GM10847 (cell line): ENCODE results near the gene ZNF580.

ENCODE experiments used
- POLR2A ChIP-seq: IDR thresholded peaks from 2 replicates; pipeline ENCODE4 v1.6.1; 2011; ENCODE audit not compliant: insufficient read length; ENCODE audit errors: extremely low read depth

Gene ZNF580

DNA sequence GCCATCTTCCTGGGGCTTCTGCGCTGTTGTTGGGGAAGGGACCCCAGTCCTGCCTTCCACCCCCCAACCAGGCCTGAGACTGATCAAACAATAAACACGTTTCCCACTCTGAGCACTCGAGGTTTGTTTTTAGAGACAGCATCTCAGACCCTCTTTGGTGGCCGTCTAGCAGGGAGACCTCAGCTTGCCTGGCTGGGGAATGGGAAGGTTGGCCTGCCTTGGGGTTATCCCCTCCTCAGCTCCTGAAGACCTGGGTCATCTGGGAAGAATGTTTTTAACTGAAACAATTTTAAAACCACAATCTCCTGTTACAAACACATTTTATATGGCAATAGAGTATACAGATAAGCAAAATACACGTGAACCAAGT, 4.7 kb downstream of the ZNF580 start:
- no peak for TF ChIP-seq POLR2A

DNA sequence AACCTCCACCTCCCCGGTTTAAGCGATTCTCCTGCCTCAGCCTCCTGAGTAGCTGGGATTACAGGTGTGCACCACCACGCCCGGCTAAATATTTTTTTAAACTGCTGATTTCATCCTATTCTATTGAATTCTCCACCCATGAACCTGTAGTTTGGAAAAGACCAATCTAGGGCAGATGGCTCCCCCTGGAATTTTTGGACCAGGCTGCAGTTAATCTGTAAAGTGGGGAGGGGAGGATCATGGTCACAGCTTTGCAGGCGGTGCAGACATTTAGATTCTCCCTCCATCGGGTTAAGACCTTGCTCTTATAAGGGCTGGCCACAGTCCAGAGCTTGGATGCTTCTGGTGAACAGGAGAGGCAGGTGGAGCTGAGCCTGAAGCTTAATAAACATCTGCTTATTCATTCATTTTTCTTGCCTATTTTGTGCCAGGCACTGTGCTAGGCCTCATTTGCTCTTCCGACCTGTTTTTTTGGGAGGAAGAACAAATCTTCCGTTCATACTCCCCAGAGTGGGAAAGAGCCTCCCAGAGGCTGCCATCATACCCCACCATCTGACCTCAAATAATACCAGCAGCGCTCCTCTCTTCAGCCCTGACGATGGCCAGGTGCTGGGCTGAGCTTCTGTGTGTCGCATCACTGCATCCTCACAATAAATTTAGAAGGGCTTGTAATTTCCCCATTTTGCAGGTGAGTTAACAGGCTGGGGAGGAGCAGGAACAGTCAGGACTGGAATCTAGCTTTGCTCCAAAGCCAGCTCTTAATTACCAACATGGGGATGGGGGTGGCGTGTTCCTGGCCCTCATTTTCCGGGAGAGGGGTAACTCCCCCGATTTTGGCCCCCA, 6.3 kb downstream of the ZNF580 start:
- no peak for TF ChIP-seq POLR2A

DNA sequence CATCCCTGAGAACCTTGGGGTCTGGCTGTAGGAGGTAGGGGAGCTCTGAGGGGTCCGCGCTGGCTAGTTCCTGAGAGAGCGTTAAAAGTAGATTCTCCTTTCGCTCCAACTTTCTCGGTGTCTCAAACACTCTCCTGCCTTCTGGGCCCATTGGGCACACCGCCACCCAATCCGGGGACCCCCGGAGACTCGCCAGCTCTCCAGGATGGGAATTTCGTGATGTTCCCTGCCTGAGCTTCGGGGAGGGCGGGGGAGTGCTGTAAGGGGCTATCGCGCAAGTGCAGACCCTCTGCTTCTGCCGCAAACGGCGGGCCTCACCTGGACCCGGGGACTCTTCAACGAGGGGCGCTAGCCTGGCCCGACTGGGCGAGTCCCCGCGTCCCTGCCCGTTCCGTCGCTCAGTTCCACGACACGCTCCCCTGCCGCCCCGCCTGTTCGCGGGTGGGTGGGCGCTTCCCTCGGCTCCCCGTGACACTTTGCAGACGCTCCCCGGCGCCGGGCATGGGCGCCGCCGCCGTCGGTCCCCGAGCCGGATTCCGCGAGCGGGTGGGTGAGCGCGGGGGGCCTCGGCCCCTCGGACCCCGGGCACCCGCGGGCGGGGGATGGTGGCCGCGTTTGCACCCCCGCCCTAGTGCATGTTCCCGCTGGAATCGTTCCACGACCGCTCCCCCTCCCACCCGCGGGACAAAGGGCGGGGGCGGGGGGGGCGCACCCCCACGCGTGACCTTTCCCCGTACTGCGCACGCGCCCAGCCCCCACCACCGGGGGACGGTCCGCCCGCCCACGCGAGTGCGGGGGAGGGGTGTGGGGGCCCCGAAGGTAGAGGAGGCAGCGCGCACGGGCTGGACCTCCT, 7.2 kb downstream of the ZNF580 start, which contains the start of gene CCDC106:
Gene CCDC106, plus strand, starts transcription at position 481 of the 853 bp plus-strand sequence. CDS start 835 bp downstream, outside the sequence.
- TF ChIP-seq POLR2A, result peak; percentile 5

DNA sequence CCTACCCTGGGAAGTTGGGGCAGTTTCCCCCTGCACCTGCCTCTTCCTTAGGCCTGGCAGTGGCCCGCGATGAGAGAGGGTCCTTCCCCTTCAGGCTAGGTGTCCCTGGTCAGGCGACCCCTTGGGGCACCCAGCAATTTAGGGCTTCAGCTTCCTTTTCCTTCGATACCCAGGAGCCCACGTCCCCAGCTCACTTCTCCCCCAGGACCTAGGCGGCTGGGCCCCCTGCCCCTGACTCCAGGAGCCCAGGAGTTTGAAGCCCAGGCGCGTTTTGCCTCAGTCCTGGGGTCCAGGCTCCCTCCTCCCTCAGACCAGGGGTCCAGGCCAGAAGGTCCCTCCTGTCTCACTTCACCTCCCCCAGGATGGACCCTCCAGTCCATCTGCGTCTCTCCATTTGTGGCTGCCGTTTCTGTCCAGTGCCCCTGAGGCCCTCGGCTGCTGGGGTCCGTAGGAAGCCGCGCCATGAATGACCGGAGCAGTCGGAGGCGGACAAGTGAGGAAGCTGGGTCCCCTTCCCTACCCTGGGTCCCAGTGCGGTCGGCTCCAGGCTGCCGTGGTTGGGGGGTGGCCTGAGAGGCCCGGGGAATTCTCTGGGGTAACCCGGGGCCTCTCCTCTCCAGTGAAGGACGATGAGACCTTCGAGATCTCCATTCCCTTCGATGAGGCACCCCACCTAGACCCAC, 7.9 kb downstream of the ZNF580 start:
- no peak for TF ChIP-seq POLR2A

DNA sequence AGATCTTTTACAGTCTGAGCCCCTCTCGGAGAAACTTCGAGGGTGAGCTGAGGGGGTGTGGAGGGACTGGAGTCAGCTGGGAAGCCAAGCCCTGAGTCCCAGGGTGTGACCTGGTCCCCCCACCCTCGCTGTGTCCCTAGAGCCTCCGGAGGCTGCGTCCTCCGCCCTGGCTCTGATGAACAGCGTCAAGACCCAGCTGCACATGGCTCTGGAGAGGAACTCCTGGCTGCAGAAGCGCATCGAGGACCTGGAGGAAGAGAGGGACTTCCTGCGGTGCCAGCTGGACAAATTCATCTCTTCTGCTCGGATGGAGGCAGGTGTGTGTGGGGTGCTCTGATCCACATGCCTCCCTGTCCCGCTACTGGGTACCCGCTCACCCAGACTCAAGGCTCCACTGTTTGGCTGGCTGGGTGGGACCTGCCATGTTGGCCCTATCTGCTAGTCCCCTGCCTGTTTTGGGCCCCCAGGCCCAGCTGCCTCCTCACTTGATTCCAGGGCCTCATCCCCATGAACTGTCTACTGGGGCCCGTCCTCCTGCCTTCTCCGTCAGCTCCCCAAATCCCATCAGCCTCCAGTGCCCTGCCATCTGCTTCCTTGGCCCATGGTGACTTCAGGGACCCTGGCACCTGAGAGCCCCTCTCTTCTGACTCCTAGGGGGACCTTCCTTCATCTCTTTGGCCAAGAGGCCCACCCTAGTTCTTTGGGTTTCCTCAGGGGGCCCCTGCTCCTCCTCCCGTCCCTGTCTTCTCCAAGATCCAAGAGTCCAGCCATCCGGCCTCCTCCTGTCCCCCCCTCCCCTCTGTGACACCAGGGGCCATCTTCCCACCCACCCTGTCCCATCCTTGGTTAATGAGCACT, 8.7 kb downstream of the ZNF580 start:
- TF ChIP-seq POLR2A, result no peak

GRCh38 chr19:55650126-55650557, 9.3 kb downstream of the ZNF580 start:
- TF ChIP-seq POLR2A, result no peak

- no peak for TF ChIP-seq POLR2A
Observed at GRCh38 chr19:55650602-55651230, 9.9 kb downstream of the ZNF580 start.

GRCh38 chr19:55651236-55651635, 10.4 kb downstream of the ZNF580 start:
- no peak for TF ChIP-seq POLR2A

DNA sequence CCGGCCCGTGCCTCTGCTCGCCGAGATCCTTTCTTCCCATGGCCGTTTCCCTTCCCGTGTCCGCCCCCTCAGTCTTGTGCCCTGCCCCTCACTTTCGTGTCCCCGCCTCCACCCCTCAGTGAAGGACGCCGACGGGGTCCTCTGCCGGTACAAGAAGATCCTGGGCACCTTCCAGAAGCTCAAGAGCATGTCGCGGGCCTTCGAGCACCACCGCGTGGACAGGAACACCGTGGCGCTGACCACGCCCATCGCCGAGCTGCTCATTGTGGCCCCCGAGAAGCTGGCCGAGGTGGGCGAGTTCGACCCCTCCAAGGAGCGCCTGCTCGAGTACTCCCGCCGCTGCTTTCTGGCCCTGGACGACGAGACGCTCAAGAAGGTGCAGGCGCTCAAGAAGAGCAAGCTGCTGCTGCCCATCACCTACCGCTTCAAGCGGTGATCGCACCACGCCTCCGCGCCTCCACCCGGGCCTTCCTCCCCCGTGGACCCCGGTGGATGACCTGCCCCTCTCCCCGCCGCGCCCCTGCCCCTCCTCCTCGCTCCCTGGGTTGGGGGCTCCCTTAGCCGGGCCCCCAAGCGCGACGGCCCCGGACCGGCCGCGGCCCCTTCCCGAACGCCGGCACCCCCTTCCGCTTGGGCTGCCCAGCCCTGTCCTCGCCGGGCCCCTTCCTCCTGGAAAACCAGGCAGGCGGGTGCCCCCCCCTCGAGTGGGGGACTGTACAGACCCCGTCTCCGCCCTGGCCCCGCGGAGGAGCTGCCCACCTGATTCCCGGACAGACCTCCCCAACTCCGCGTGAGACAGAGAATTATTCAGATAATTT, 11.7 kb downstream of the ZNF580 start:
- TF ChIP-seq POLR2A, result no peak

DNA sequence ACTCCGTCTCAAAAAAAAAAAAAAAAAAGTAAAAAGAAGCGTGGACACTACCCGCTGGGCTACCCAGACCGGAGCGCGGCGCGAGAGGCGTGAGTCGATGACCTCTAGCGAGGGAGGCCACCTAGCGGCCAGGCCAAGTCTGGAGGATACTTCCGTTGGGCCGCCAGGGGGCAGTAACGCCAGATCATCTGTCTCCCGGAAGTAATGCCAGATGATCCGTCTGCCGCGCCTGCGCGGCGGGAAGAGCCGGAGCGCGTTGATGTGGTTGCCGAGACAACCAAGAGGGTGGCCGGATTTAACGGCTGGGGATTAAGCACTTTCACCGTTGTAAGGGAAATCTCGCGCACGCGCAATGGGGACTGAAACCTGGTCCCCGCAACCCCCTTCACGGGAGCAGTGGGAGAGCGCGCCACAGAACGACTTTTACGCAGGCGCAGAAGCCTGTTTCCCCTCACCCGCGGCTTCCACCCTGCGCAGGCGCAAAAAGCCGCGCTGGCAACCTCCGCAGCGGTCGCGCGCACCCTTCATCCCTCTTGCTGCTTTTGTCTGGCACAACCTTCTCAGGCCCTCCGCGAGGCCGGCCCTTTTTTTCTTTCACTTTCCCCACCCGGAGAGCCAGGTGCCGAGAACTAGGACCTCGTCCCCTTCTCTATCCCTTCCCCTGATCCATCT, 13.0 kb downstream of the ZNF580 start:
- TF ChIP-seq POLR2A, result peak; percentile 73

DNA sequence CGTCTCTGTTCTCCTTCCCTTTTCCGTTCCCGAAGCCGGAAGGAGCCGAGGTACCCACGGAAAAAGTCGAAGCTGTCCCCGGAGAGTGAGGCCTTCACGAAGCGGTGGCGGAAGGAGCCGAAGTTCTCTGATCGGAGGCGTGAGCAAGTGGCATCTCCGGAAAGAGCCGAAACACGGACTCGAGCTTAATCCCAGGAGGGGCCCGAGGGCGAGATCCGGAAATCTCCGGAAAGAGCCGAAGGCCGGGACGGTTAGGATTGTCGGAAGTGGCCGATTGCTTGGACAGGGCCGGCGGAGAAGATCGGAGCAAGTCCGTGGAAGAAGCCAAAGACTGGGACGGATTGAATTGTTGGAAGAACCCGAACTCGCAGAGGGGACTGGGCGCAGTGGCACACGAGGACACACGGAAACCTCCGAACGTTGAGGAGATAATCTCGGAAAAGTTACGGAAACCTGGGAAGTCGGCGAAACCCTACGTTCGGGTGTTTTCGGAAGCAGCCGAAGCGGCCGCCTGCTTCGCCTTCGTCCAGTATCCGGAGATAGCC, 13.6 kb downstream of the ZNF580 start:
- no peak for TF ChIP-seq POLR2A

GRCh38 chr19:55654868-55655647, 14.3 kb downstream of the ZNF580 start, which contains the start of gene U2AF2:
U2AF2 (plus strand) TSS chr19:55655035; CDS start chr19:55655105, 70 bp downstream.
- TF ChIP-seq POLR2A, result peak; percentile 82

- no peak for TF ChIP-seq POLR2A
Observed at GRCh38 chr19:55655648-55656040, 14.8 kb downstream of the ZNF580 start.
